HuH-7.5 (cell line): ENCODE results near the gene KCTD11.

Source experiments
- DNase-seq: peaks from one replicate; pipeline ENCODE4 v3.0.0; 2011; ENCODE audit warnings: low spot score

KCTD11 gene

GRCh38 chr17:7351665-7352502 is at the start of gene KCTD11:
KCTD11 (plus strand) TSS chr17:7352162.
- DNase-seq: peak; percentile 88

- no peak for DNase-seq
Measured at GRCh38 chr17:7304179-7304578, 47.8 kb upstream of the KCTD11 start.

- DNase-seq: peak; percentile 96
Measured at GRCh38 chr17:7306911-7307685, 44.9 kb upstream of the KCTD11 start, which contains the start of gene EIF5A. EIF5A (plus strand) TSS chr17:7307628; CDS start chr17:7309636, 2,008 bp downstream.

- DNase-seq: no peak
Measured at GRCh38 chr17:7307686-7308624, 44.0 kb upstream of the KCTD11 start.

- peak; percentile 75 for DNase-seq
Measured at GRCh38 chr17:7308625-7309433, 43.1 kb upstream of the KCTD11 start.

GRCh38 chr17:7309628-7310027 is 42.3 kb upstream of the KCTD11 start:
- no peak for DNase-seq

- DNase-seq: no peak
Measured at GRCh38 chr17:7311110-7311705, 40.8 kb upstream of the KCTD11 start.

- no peak for DNase-seq
Measured at GRCh38 chr17:7312432-7313087, 39.4 kb upstream of the KCTD11 start.

- DNase-seq: no peak
Measured at GRCh38 chr17:7313088-7313889, 38.7 kb upstream of the KCTD11 start.

GRCh38 chr17:7313890-7314718 is 37.9 kb upstream of the KCTD11 start:
- DNase-seq: no peak

- DNase-seq: peak; percentile 90
Measured at GRCh38 chr17:7314719-7315569, 37.0 kb upstream of the KCTD11 start, which contains the start of gene GPS2. GPS2 (minus strand) TSS chr17:7315360; CDS start chr17:7315052, 308 bp downstream.

- DNase-seq: no peak
Measured at GRCh38 chr17:7315570-7316235, 36.3 kb upstream of the KCTD11 start.

GRCh38 chr17:7317161-7317803 is 34.7 kb upstream of the KCTD11 start:
- no peak for DNase-seq

GRCh38 chr17:7318121-7318860 is 33.7 kb upstream of the KCTD11 start:
- no peak for DNase-seq

- DNase-seq: no peak
Measured at GRCh38 chr17:7321466-7321865, 30.5 kb upstream of the KCTD11 start.
